Vagina (tissue), 2 donors: ENCODE data around the gene SURF4.
"Not testable (repeated sequence)": the region's sequence is repeated elsewhere in the genome, so short reads cannot be mapped to it uniquely, and the experiment has no call there.

Experiments used
- CTCF ChIP-seq, 3 experiments: fragments of 450-650 bp in 2 of 3; fragments of 200-600 bp in 1 of 3; sonication (generic) in 1 of 3; IDR thresholded peaks; one replicate each; pipeline ENCODE4 v1.5.1; 2017 to 2019; ENCODE audit warnings: antibody characterized with exemption in 3 of 3, mild to moderate bottlenecking in 2 of 3, moderate library complexity in 2 of 3
- POLR2AphosphoS5 ChIP-seq, 2 donors: sonication (generic); formaldehyde crosslinking; IDR thresholded peaks; one replicate each; pipeline ENCODE4 v1.9.0; 2017; ENCODE audit warnings: antibody characterized with exemption in 2 of 2, mild to moderate bottlenecking in 2 of 2, low read depth in 1 of 2; ENCODE audit not compliant: insufficient read depth in 1 of 2

DNA sequence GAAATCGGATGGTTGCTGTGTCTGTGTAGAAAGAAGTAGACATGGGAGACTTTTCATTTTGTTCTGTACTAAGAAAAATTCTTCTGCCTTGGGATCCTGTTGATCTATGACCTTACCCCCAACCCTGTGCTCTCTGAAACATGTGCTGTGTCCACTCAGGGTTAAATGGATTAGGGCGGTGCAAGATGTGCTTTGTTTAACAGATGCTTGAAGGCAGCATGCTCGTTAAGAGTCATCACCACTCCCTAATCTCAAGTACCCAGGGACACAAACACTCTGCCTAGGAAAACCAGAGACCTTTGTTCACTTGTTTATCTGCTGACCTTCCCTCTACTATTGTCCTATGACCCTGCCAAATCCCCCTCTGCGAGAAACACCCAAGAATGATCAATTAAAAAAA, 15.6 kb upstream of the SURF4 start:
- not testable (repeated sequence) for TF ChIP-seq CTCF (IDR thresholded peaks at IDR 0.05); POLR2AphosphoS5 (IDR thresholded peaks at IDR 0.05; ENCODE audit: insufficient read depth in 1 of 2, low read depth in 1 of 2)
